ENCODE data around the gene STUM.
"Not testable (repeated sequence)": the region's sequence is repeated elsewhere in the genome, so short reads cannot be mapped to it uniquely, and the experiment has no call there.

The STUM gene

GRCh38 chr1:226548256-226549093, at the start of gene STUM:
TSS of gene STUM (plus strand) at chr1:226548764. CDS start at chr1:226548905, 141 bp downstream.
- DNase-seq (ENCODE audit: low read depth in 2 of 2) = no peak

- not testable (repeated sequence) for DNase-seq (ENCODE audit: low read depth in 2 of 2)
Measured at GRCh38 chr1:226499699-226500098, 48.9 kb upstream of the STUM start.

GRCh38 chr1:226506021-226506420, 42.5 kb upstream of the STUM start:
- DNase-seq (ENCODE audit: low read depth in 2 of 2) = no peak

- DNase-seq (ENCODE audit: low read depth in 2 of 2) = no peak
Measured at GRCh38 chr1:226506921-226507320, 41.6 kb upstream of the STUM start.

- DNase-seq (ENCODE audit: low read depth in 2 of 2) = no peak
Measured at GRCh38 chr1:226510453-226510852, 38.1 kb upstream of the STUM start.

GRCh38 chr1:226511296-226511695, 37.3 kb upstream of the STUM start:
- DNase-seq (ENCODE audit: low read depth in 2 of 2) = no peak

- DNase-seq (ENCODE audit: low read depth in 2 of 2) = no peak
Measured at GRCh38 chr1:226512076-226512728, 36.4 kb upstream of the STUM start.

GRCh38 chr1:226518375-226518774, 30.2 kb upstream of the STUM start:
- DNase-seq (ENCODE audit: low read depth in 2 of 2) = no peak

GRCh38 chr1:226519135-226519534, 29.4 kb upstream of the STUM start:
- DNase-seq (ENCODE audit: low read depth in 2 of 2) = no peak

- no peak for DNase-seq (ENCODE audit: low read depth in 2 of 2)
Measured at GRCh38 chr1:226519716-226520598, 28.6 kb upstream of the STUM start.

GRCh38 chr1:226520640-226521355, 27.8 kb upstream of the STUM start:
- DNase-seq (ENCODE audit: low read depth in 2 of 2) = no peak

GRCh38 chr1:226523646-226524406, 24.7 kb upstream of the STUM start:
- no peak for DNase-seq (ENCODE audit: low read depth in 2 of 2)

GRCh38 chr1:226524547-226524946, 24.0 kb upstream of the STUM start:
- DNase-seq (ENCODE audit: low read depth in 2 of 2) = no peak

GRCh38 chr1:226525750-226526149, 22.8 kb upstream of the STUM start:
- no peak for DNase-seq (ENCODE audit: low read depth in 2 of 2)

- DNase-seq (ENCODE audit: low read depth in 2 of 2) = no peak
Measured at GRCh38 chr1:226526801-226527595, 21.6 kb upstream of the STUM start.

GRCh38 chr1:226529891-226530290, 18.7 kb upstream of the STUM start:
- no peak for DNase-seq (ENCODE audit: low read depth in 2 of 2)

- DNase-seq (ENCODE audit: low read depth in 2 of 2) = no peak
Measured at GRCh38 chr1:226530591-226530990, 18.0 kb upstream of the STUM start.

- DNase-seq (ENCODE audit: low read depth in 2 of 2) = no peak
Measured at GRCh38 chr1:226531360-226532093, 17.0 kb upstream of the STUM start.

- DNase-seq (ENCODE audit: low read depth in 2 of 2) = no peak
Measured at GRCh38 chr1:226532553-226532952, 16.0 kb upstream of the STUM start.

Measured in stimulated activated CD4-positive, alpha-beta T cell treated with anti-CD3 and anti-CD28 coated beads, Interleukin-15, amount 100 ng/mL, for 48 hours (primary cell).